ENCODE measurements around the gene SH3TC2. TPM values are rescaled to one million over a fixed set of nuclear protein-coding genes. Genes with fewer than 3 reads are reported as not detected.

The SH3TC2 gene
- total RNA-seq = 0.48 and 0.52 TPM in 2 replicates

GRCh38 chr5:149063017-149063687 is at the start of gene SH3TC2:
Gene SH3TC2, minus strand, starts transcription at chr5:149063062. Its CDS starts 40 bp downstream, at chr5:149063022.

Other genes starting within 250 kb of the SH3TC2 start
- gene ADRB2, start 236.5 kb downstream of the SH3TC2 start, total RNA-seq = 0.65 and 0.72 TPM in 2 replicates
- gene ABLIM3, start 78.4 kb upstream of the SH3TC2 start, total RNA-seq = 84.9 and 91.3 TPM in 2 replicates
- 9.0 and 9.7 TPM in 2 replicates for gene AFAP1L1, start 208.8 kb upstream of the SH3TC2 start, total RNA-seq